NCI-H146 treated with DMSO at 0.1 percent for 48 hours (cell line): ENCODE data around the gene SAMD4B.
A peak's percentile ranks its signal among the peaks of the same experiment; 100 is the strongest.
"Not testable (repeated sequence)": the region's sequence is repeated elsewhere in the genome, so short reads cannot be mapped to it uniquely, and the experiment has no call there.

Source experiments
- DNase-seq: peaks from one replicate; lab custom pipeline; 2025; ENCODE audit not compliant: unreplicated experiment; lab: John Stamatoyannopoulos, UW

The SAMD4B gene

GRCh38 chr19:39341719-39342604, at the start of gene SAMD4B:
Gene SAMD4B (plus strand): TSS chr19:39342421. CDS start chr19:39356894, 14,473 bp downstream.
- peak; percentile 97 for DNase-seq

GRCh38 chr19:39293394-39293793, 48.8 kb upstream of the SAMD4B start:
- DNase-seq = no peak

GRCh38 chr19:39296055-39296645, 46.1 kb upstream of the SAMD4B start, which contains the start of gene IFNL1:
Gene IFNL1 (plus strand): TSS chr19:39296407. CDS start chr19:39296422, 15 bp downstream.
- DNase-seq = no peak

- peak; percentile 52 for DNase-seq
These were observed 45.3 kb upstream of the SAMD4B start for GRCh38 chr19:39296906-39297305.

- DNase-seq = no peak
These were observed 44.1 kb upstream of the SAMD4B start for GRCh38 chr19:39297931-39298634.

- DNase-seq = no peak
These were observed 42.8 kb upstream of the SAMD4B start for GRCh38 chr19:39299404-39299803.

GRCh38 chr19:39299832-39300231, 42.4 kb upstream of the SAMD4B start:
- DNase-seq = no peak

- no peak for DNase-seq
These were observed 41.2 kb upstream of the SAMD4B start for GRCh38 chr19:39301021-39301420.

GRCh38 chr19:39301562-39301961, 40.7 kb upstream of the SAMD4B start:
- DNase-seq = no peak

- DNase-seq = no peak
These were observed 38.6 kb upstream of the SAMD4B start for GRCh38 chr19:39303373-39304184.

- DNase-seq = no peak
These were observed 38.1 kb upstream of the SAMD4B start for GRCh38 chr19:39304185-39304513.

GRCh38 chr19:39304701-39305571, 37.3 kb upstream of the SAMD4B start:
- DNase-seq = no peak

- no peak for DNase-seq
These were observed 36.1 kb upstream of the SAMD4B start for GRCh38 chr19:39306075-39306474.

- peak; percentile 30 for DNase-seq
These were observed 35.0 kb upstream of the SAMD4B start for GRCh38 chr19:39307046-39307821.

GRCh38 chr19:39307822-39308530, 34.2 kb upstream of the SAMD4B start:
- DNase-seq = no peak

- no peak for DNase-seq
These were observed 33.5 kb upstream of the SAMD4B start for GRCh38 chr19:39308531-39309304.

- not testable (repeated sequence) for DNase-seq
These were observed 32.9 kb upstream of the SAMD4B start for GRCh38 chr19:39309305-39309670.
